ENCODE data around the gene TBXA2R.

TBXA2R gene

DNA sequence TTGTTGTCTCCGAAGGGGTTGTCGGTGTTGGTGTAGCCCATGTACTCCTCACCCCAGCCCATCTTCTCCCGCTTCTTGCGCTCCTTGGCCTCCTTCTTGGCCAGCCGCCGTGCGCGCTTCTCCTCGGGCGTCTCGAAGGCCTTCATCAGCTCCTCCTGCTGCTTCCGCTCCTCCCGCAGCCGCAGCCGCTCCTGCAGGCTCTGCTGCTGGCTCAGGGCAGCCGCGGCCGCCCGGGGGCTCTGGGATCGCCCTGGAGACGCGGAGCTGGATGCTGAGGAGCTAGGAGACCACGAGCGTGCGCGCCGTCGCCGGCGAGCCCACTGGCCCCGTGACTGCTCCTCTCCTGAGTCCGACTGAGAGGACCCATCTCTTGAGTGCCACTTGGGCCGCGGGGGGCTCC is 17.0 kb upstream of the TBXA2R start:
- Histone ChIP-seq H3K4me2 (ENCODE audit: low read depth, low read length, poor library complexity, severe bottlenecking) (peak overlapping the region; percentile 92), H3K9ac (ENCODE audit: low read depth, low read length, poor library complexity, severe bottlenecking) (no peak overlapping the region), H3K36me3 (ENCODE audit: insufficient read depth, low read length) (no peaks in the 10 kb centered on the region; the same call in 1 of the 2 replicates)

DNA sequence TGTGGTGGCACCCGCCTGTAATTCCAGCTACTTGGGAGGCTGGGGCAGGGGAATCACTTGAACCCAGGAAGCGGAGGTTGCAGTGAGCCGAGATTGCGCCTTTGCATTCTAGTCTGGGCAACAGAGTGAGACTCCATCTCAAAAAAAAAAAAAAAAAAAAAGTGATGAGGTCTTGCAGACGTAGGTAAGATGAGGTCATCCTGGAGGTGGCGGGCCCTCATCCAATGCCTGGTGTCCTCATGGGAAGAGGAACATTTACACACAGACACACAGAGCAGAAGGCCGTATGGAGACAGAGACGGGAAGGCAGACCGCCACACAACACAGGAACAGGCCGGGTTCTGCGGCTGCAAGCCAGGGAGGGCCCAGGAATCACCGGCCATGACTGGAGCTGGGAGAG is 15.5 kb upstream of the TBXA2R start:
- no peak overlapping the region for H3K9ac ChIP-seq (ENCODE audit: low read depth, low read length, poor library complexity, severe bottlenecking)
- H3K79me2 ChIP-seq (ENCODE audit: insufficient read depth, low read length): peaks cover 26% of the 10 kb centered on the region
- no peaks in the 10 kb centered on the region for H3K9me3 ChIP-seq (ENCODE audit: insufficient read depth, low read depth, low read length)
- TF ChIP-seq, protein P1, sequence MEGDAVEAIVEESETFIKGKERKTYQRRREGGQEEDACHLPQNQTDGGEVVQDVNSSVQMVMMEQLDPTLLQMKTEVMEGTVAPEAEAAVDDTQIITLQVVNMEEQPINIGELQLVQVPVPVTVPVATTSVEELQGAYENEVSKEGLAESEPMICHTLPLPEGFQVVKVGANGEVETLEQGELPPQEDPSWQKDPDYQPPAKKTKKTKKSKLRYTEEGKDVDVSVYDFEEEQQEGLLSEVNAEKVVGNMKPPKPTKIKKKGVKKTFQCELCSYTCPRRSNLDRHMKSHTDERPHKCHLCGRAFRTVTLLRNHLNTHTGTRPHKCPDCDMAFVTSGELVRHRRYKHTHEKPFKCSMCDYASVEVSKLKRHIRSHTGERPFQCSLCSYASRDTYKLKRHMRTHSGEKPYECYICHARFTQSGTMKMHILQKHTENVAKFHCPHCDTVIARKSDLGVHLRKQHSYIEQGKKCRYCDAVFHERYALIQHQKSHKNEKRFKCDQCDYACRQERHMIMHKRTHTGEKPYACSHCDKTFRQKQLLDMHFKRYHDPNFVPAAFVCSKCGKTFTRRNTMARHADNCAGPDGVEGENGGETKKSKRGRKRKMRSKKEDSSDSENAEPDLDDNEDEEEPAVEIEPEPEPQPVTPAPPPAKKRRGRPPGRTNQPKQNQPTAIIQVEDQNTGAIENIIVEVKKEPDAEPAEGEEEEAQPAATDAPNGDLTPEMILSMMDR (conservative IDR thresholded peaks at IDR 0.05; ENCODE audit: low read length): no peak
- no peak for TF ChIP-seq EZH2phosphoT487 (IDR thresholded peaks at IDR 0.05; ENCODE audit: borderline replicate concordance)
- H2AFZ ChIP-seq (ENCODE audit: low read length): no peak overlapping the region
- no peaks in the 10 kb centered on the region for H3F3A ChIP-seq (ENCODE audit: low read depth)
- no peaks in the 10 kb centered on the region for H3K9me2 ChIP-seq (replicated peaks; ENCODE audit: low read depth, low read length)
- peaks cover 11% of the 10 kb centered on the region for H3K4me1 ChIP-seq (ENCODE audit: insufficient read depth, low read length, poor library complexity, severe bottlenecking)
- H4K20me1 ChIP-seq (ENCODE audit: insufficient read depth, low read length, poor library complexity, severe bottlenecking): peaks cover 16% of the 10 kb centered on the region
- no peaks in the 10 kb centered on the region; the same call in 1 of the 2 replicates for H3K36me3 ChIP-seq (ENCODE audit: insufficient read depth, low read length)
- H3K27me3 ChIP-seq (ENCODE audit: insufficient read depth, low read length, poor library complexity, severe bottlenecking): no peaks in the 10 kb centered on the region
- no peak overlapping the region for H3K4me2 ChIP-seq (ENCODE audit: low read depth, low read length, poor library complexity, severe bottlenecking)
- H3K4me3 ChIP-seq (ENCODE audit: low read length, poor library complexity, severe bottlenecking): no peak overlapping the region

More for the DNA sequence above, 17.0 kb upstream of the TBXA2R start:
- H4K20me1 ChIP-seq (ENCODE audit: insufficient read depth, low read length, poor library complexity, severe bottlenecking): peaks cover 16% of the 10 kb centered on the region
- H3K9me3 ChIP-seq (ENCODE audit: insufficient read depth, low read depth, low read length): no peaks in the 10 kb centered on the region
- peak overlapping the region; percentile 12 for H3K4me3 ChIP-seq (ENCODE audit: low read length, poor library complexity, severe bottlenecking)
- H3K4me1 ChIP-seq (ENCODE audit: insufficient read depth, low read length, poor library complexity, severe bottlenecking): peaks cover 11% of the 10 kb centered on the region
- H3K79me2 ChIP-seq (ENCODE audit: insufficient read depth, low read length): peaks cover 26% of the 10 kb centered on the region
- no peak overlapping the region for H2AFZ ChIP-seq (ENCODE audit: low read length)
- H3F3A ChIP-seq (ENCODE audit: low read depth): no peaks in the 10 kb centered on the region
- no peaks in the 10 kb centered on the region for H3K9me2 ChIP-seq (replicated peaks; ENCODE audit: low read depth, low read length)
- H3K27me3 ChIP-seq (ENCODE audit: insufficient read depth, low read length, poor library complexity, severe bottlenecking): no peaks in the 10 kb centered on the region
- TF ChIP-seq EZH2phosphoT487 (IDR thresholded peaks at IDR 0.05; ENCODE audit: borderline replicate concordance): no peak
- TF ChIP-seq, protein P1 (conservative IDR thresholded peaks at IDR 0.05; ENCODE audit: low read length): no peak

DNA sequence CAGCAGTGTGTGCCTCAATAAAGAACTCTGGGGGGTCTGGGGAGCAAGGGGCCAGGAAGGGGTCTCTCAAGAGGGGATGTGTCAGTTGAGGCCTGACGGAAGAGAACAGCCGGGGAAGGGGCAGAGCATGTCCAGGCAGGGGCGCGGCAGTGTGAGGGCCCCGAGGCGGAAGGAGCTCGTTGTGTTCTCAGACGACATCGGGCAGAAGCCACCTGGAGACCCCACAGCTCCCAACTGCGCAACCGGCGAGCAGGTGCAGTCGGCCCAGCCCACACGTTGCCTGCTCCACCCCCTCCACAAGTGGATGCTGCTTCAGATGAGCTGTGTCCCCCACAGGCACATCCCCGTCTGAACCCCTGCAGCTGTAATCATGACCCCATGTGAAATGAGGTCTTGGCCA is 15.0 kb upstream of the TBXA2R start:
- H2AFZ ChIP-seq (ENCODE audit: low read length): no peak overlapping the region
- no peak for TF ChIP-seq EZH2phosphoT487 (IDR thresholded peaks at IDR 0.05; ENCODE audit: borderline replicate concordance)
- TF ChIP-seq, protein P1 (conservative IDR thresholded peaks at IDR 0.05; ENCODE audit: low read length): no peak
- H3K9me2 ChIP-seq (replicated peaks; ENCODE audit: low read depth, low read length): no peaks in the 10 kb centered on the region
- H3K9me3 ChIP-seq (ENCODE audit: insufficient read depth, low read depth, low read length): no peaks in the 10 kb centered on the region
- H3F3A ChIP-seq (ENCODE audit: low read depth): no peaks in the 10 kb centered on the region
- no peak overlapping the region for H3K9ac ChIP-seq (ENCODE audit: low read depth, low read length, poor library complexity, severe bottlenecking)
- H3K4me1 ChIP-seq (ENCODE audit: insufficient read depth, low read length, poor library complexity, severe bottlenecking): peaks cover 11% of the 10 kb centered on the region
- peaks cover 16% of the 10 kb centered on the region for H4K20me1 ChIP-seq (ENCODE audit: insufficient read depth, low read length, poor library complexity, severe bottlenecking)
- no peak overlapping the region for H3K4me3 ChIP-seq (ENCODE audit: low read length, poor library complexity, severe bottlenecking)
- no peaks in the 10 kb centered on the region; the same call in 1 of the 2 replicates for H3K36me3 ChIP-seq (ENCODE audit: insufficient read depth, low read length)
- no peaks in the 10 kb centered on the region for H3K27me3 ChIP-seq (ENCODE audit: insufficient read depth, low read length, poor library complexity, severe bottlenecking)
- peaks cover 26% of the 10 kb centered on the region for H3K79me2 ChIP-seq (ENCODE audit: insufficient read depth, low read length)
- no peak overlapping the region for H3K4me2 ChIP-seq (ENCODE audit: low read depth, low read length, poor library complexity, severe bottlenecking)

Data from Loucy (cell line).